Measurements from ENCODE around the gene ZNF20. TPM values are rescaled to one million over a fixed set of nuclear protein-coding genes. Genes with fewer than 3 reads are reported as not detected.
"Not testable (repeated sequence)": the region's sequence is repeated elsewhere in the genome, so short reads cannot be mapped to it uniquely, and the experiment has no call there.

The ZNF20 gene
- total RNA-seq, 1 experiment from 2014 or later, result 3.5 TPM

DNA sequence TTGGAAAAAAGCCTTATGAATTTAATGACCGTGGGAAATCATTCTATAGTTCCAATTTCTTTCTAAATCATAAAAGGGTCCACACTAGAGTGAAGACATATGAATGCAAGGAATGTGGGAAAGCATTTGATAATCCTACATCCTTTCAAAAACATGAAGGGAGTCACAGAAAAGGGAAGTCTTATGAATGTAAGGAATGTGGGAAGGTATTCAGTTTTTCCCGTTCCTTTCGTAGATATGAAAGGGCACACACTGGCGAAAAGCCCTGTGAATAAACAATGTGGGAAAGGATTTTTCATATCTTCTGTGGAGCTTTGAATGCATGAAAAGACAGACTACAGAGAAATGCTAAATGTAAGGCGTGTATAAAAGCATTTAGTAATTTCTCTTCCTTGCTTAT lies 27.0 kb downstream of the ZNF20 start:
- no peak for DNase-seq (ENCODE audit: low read depth)

DNA sequence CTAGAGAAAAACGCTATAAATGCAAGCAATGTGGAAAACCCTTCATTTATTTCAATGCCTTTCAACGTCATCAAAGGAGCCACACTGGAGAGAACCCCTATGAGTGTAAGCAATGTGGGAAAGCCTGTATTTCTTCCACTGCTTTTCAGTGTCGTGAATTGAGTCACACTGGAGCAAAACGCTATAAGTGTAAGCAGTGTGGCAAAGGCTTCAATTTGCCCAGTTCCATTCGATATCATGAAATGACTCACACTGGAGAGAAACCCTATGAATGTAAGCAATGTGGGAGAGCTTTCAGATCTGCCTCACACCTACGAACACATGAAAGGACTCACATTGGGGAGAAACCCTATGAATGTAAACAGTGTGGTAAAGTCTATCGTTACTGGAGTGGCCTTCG lies 27.4 kb downstream of the ZNF20 start:
- DNase-seq (ENCODE audit: low read depth), result no peak

- peak; percentile 6 for DNase-seq (ENCODE audit: low read depth)
Measured at GRCh38 chr19:12111943-12112637, 28.1 kb downstream of the ZNF20 start.

- no peak for DNase-seq (ENCODE audit: low read depth)
Measured at GRCh38 chr19:12111176-12111575, 29.0 kb downstream of the ZNF20 start.

DNA sequence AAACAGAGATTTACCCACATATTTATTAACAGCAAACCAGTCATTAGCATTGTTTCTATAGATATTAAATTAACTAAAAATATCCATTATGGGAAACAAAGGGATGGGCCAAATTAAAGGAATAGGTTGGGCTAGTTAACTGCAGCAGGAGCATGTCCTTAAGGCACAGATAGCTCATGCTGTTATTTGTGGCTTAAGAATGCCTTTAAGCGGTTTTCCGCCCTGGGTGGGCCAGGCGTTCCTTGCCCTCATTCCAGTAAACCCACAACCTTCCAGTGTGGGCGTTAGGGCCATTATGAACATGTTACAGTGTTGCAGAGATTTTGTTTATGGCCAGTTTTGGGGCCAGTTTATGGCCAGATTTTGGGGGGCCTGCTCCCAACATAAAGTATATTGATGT lies 36.2 kb downstream of the ZNF20 start:
- DNase-seq (ENCODE audit: low read depth), result not testable (repeated sequence)

DNA sequence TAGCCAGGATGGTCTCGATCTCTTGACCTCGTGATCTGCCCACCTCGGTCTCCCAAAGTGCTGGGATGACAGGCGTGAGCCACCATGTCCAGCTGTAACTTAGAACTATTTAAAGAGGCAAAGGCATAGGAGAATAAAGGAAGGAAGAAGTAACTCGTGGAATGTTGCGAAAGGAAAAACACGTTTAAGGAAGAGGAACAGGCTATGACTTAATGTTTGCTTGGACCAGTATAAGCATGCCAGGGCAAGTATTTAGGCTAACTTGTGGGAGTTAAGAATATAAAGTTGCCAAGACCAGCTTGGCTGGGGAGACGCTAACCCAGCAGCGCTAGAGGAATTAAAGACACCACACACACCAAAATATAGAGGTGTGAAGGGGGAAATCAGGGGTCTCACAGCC lies 42.1 kb downstream of the ZNF20 start:
- no peak for DNase-seq (ENCODE audit: low read depth)

GRCh38 chr19:12095111-12095790 lies 44.9 kb downstream of the ZNF20 start:
- no peak for DNase-seq (ENCODE audit: low read depth)

- DNase-seq (ENCODE audit: low read depth), result no peak
Measured at GRCh38 chr19:12093777-12094176, 46.4 kb downstream of the ZNF20 start.

DNA sequence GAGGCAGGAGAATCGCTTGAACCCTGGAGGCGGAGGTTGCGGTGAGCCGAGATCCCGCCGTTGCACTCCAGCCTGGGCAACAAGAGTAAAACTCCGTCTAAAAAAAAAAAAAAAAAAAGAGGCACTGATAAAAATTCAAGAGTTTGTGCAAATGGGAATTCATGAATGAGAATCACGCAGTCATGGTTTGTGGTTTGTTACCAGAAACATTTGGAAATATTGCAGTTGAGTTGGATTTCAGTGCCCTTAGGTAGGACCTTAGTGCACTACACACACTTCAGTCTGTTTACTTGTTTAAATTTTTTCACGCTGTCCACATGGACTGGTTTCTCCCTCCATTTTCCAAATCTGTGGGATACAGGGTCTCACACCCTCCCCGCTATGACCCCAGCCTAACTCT lies 47.2 kb downstream of the ZNF20 start:
- DNase-seq (ENCODE audit: low read depth), result no peak

DNA sequence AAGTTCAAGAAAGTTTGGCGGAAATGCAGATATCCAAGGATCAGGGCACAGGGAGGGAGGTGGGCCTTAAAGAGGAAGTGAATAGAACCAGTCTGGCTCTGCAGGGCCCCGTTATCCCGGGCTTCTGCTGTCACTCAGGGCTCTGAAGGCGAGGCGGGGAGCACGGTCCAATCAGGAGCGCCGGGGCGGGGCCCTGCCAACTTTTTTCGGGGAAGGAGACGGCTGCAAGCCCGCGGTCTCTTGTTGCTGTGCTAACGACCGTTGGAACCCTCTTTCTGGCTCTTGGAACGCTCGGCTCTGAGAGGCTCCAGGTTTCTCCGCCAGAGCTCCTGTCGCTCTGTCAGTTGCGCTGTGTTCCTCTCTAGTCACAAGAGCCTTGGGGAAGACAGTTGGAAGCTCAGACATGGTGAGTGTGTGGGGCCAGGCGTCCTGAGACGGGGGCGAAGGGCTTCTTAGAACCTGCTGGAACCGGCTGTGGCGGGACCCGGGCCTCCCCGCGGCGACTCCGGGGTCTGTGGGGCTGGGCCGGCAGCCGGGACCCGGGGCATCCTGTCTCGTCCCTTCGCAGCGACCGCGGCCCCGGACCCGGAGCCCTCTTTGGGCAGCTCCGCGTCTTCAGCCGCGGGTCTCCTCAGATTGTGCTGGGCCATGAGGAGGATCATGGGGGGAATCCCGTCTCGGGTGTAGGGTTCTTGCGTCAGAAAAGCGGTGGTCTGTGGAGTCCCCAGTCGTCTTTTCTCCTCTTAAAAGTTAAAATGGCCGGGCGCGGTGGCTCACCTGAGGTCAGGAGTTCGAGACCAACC lies 47.9 kb downstream of the ZNF20 start:
- DNase-seq (ENCODE audit: low read depth), result peak; percentile 67

- DNase-seq (ENCODE audit: low read depth), result peak; percentile 28
Measured at GRCh38 chr19:12090807-12091206, 49.3 kb downstream of the ZNF20 start.

- DNase-seq (ENCODE audit: low read depth), result no peak
Measured at GRCh38 chr19:12085074-12085818, 54.9 kb downstream of the ZNF20 start.

DNA sequence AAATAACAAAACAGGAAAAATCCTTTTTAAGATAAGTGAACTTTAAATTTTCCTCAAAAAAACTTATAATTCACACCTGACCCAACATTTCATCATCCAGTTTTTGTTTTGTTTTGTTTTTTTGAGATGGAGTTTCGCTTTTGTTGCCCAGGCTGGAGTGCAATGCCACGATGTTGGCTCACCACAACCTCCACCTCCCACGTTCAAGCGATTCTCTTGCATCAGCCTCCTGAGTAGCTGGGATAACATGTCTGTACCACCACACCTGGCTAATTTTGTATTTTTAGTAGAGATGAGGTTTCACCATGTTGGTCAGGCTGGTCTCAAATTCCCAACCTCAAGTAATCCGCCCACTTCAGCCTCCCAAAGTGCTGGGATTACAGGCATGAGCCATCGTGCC lies 56.8 kb downstream of the ZNF20 start:
- not testable (repeated sequence) for DNase-seq (ENCODE audit: low read depth)

Small RNA genes lying within 50 kb of the gene (small RNA-seq; reads per million reads assigned to genes)
- gene RF00019 (not detected), gene RNA5SP467 (not detected)

Other genes starting within 250 kb of the ZNF20 start
- 6.8 and 7.0 TPM in 2 replicates for gene ZNF700, start 215.2 kb downstream of the ZNF20 start, total RNA-seq (2014; rRNA removed; shearing (Covaris generic))
- not detected in 2 replicates for gene ZNF763, start 175.3 kb downstream of the ZNF20 start, total RNA-seq (2014; rRNA removed; shearing (Covaris generic))
- 0.37 TPM in 1 of 2 replicates, not detected in the other for gene ZNF433, start 104.7 kb downstream of the ZNF20 start, total RNA-seq (2014; rRNA removed; shearing (Covaris generic))
- gene ZNF878, start 87.4 kb downstream of the ZNF20 start, total RNA-seq (2014; rRNA removed; shearing (Covaris generic)), result not detected in 2 replicates
- 0.02 TPM in 1 of 2 replicates, not detected in the other for gene ZNF844, start 75.6 kb downstream of the ZNF20 start, total RNA-seq (2014; rRNA removed; shearing (Covaris generic))
- gene ZNF625, start 16.4 kb upstream of the ZNF20 start, total RNA-seq (2014; rRNA removed; shearing (Covaris generic)), result 5.9 and 6.9 TPM in 2 replicates
- gene ZNF136, start 22.7 kb upstream of the ZNF20 start, total RNA-seq (2014; rRNA removed; shearing (Covaris generic)), result 2.6 and 3.7 TPM in 2 replicates
- 0.13 and 0.23 TPM in 2 replicates for gene ZNF44, start 154.5 kb upstream of the ZNF20 start, total RNA-seq (2014; rRNA removed; shearing (Covaris generic))
- gene ZNF563, start 193.3 kb upstream of the ZNF20 start, total RNA-seq (2014; rRNA removed; shearing (Covaris generic)), result 0.13 TPM in 1 of 2 replicates, not detected in the other
- 0.08 and 0.17 TPM in 2 replicates for gene ZNF442, start 225.3 kb upstream of the ZNF20 start, total RNA-seq (2014; rRNA removed; shearing (Covaris generic))

Measured in HT1080 (cell line).